Tibial nerve (tissue), 4 donors: Measurements from ENCODE around the gene CDV3. TPM values are rescaled to one million over a fixed set of nuclear protein-coding genes. Genes with fewer than 3 reads are reported as not detected.

Experiments
- DNase-seq, 2 donors: peaks; one replicate each; pipeline ENCODE4 v3.0.0-alpha.2; 2019; ENCODE audit warnings: low spot score in 2 of 2
- H3K27ac ChIP-seq, 4 donors: fragments of 200-600 bp; sonication (generic) in 3 of 4; one replicate each; pipeline ENCODE4 v1.5.1; 2017 to 2019; ENCODE audit warnings: mild to moderate bottlenecking in 1 of 4
- H3K27me3 ChIP-seq, 2 donors: fragments of 200-600 bp; sonication (generic) in 1 of 2; one replicate each; pipeline versions ENCODE4 v1.5.1 to v1.6.0; 2017 to 2019
- H3K36me3 ChIP-seq, 3 donors: fragments of 200-600 bp; sonication (generic); one replicate each; pipeline ENCODE4 v1.5.1; 2018 to 2019
- H3K4me1 ChIP-seq, 4 donors: fragments of 200-600 bp; sonication (generic) in 3 of 4; one replicate each; pipeline ENCODE4 v1.5.1; 2017 to 2019
- H3K4me3 ChIP-seq, 4 donors: fragments of 200-600 bp; sonication (generic) in 3 of 4; one replicate each; pipeline ENCODE4 v1.5.1; 2017 to 2019; ENCODE audit warnings: mild to moderate bottlenecking in 1 of 4, moderate library complexity in 1 of 4
- H3K9me3 ChIP-seq, 4 donors: fragments of 200-600 bp; sonication (generic) in 3 of 4; one replicate each; pipeline ENCODE4 v1.5.1; 2017 to 2019
- CTCF ChIP-seq, 5 experiments: fragments of 200-600 bp in 3 of 5; fragments of 450-650 bp in 2 of 5; sonication (generic) in 3 of 5; IDR thresholded peaks; one replicate each; pipeline ENCODE4 v1.5.1; 2016 to 2019; ENCODE audit warnings: antibody characterized with exemption in 5 of 5, mild to moderate bottlenecking in 3 of 5, moderate library complexity in 2 of 5
- EP300 ChIP-seq, 2 donors: sonication (generic); formaldehyde crosslinking; IDR thresholded peaks; one replicate each; pipeline ENCODE4 v1.6.1; 2017; ENCODE audit warnings: antibody characterized with exemption in 2 of 2, mild to moderate bottlenecking in 1 of 2
- POLR2A ChIP-seq, 2 donors: fragments of 450-650 bp; IDR thresholded peaks; one replicate each; pipeline ENCODE4 v1.6.1; 2017; ENCODE audit warnings: antibody characterized with exemption in 2 of 2, mild to moderate bottlenecking in 2 of 2, moderate library complexity in 2 of 2
- WGBS, 2 donors: methylation state at CpG; one replicate each; pipeline ENCODE4 v1.1.5; 2018; 5-methylcytosine and 5-hydroxymethylcytosine counted together
- total RNA-seq, 4 donors: library from RNA; depleted of rRNA; stranded (reverse); fragments of >200 nt; gene quantifications; one replicate each; pipeline ENCODE4 v1.1.0, GENCODE V29; 2016

Gene CDV3
- total RNA-seq, 4 donors from 2014 or later: 86.0 to 115 (median 105) TPM

GRCh38 chr3:133593243-133593642 lies 19.8 kb downstream of the CDV3 start:
- 88 to 91% methylated on average over 2 of the region's 2 CpGs for WGBS, 2 donors
- H3K4me1 ChIP-seq: no peaks in the 10 kb centered on the region
- no peak for TF ChIP-seq EP300 (IDR thresholded peaks at IDR 0.05)
- H3K27ac ChIP-seq: no peak overlapping the region
- peaks cover 0 to 30% (median 6%) of the 10 kb centered on the region in 3 donors for H3K36me3 ChIP-seq
- H3K27me3 ChIP-seq: no peaks in the 10 kb centered on the region
- no peak for DNase-seq
- no peak overlapping the region for H3K4me3 ChIP-seq
- H3K9me3 ChIP-seq: no peaks in the 10 kb centered on the region

GRCh38 chr3:133595341-133595740 lies 21.9 kb downstream of the CDV3 start:
- no peak overlapping the region for H3K27ac ChIP-seq
- TF ChIP-seq EP300 (IDR thresholded peaks at IDR 0.05): no peak
- TF ChIP-seq CTCF (IDR thresholded peaks at IDR 0.05): no peak
- no peak for TF ChIP-seq POLR2A (IDR thresholded peaks at IDR 0.05)
- no peak for DNase-seq
- H3K9me3 ChIP-seq: no peaks in the 10 kb centered on the region
- H3K36me3 ChIP-seq: peaks cover 0 to 14% (median 0%) of the 10 kb centered on the region in 3 donors
- 90 to 96% methylated on average over 1 of the region's 1 CpG for WGBS, 2 donors
- H3K27me3 ChIP-seq: no peaks in the 10 kb centered on the region
- H3K4me3 ChIP-seq: no peak overlapping the region
- H3K4me1 ChIP-seq: no peaks in the 10 kb centered on the region

- 92 to 94% methylated on average over 3 of the region's 3 CpGs for WGBS, 2 donors
- Histone ChIP-seq H3K27me3 (no peaks in the 10 kb centered on the region), H3K27ac (no peak overlapping the region), H3K4me3 (no peak overlapping the region), H3K36me3 (peaks cover 0 to 10% (median 0%) of the 10 kb centered on the region in 3 donors), H3K4me1 (no peaks in the 10 kb centered on the region), H3K9me3 (no peaks in the 10 kb centered on the region)
- DNase-seq: no peak
- TF ChIP-seq CTCF (IDR thresholded peaks at IDR 0.05) (no peak), EP300 (IDR thresholded peaks at IDR 0.05) (no peak), POLR2A (IDR thresholded peaks at IDR 0.05) (no peak)
Measured at GRCh38 chr3:133598405-133598804, 24.9 kb downstream of the CDV3 start.

GRCh38 chr3:133599280-133599679 lies 25.8 kb downstream of the CDV3 start:
- no peak overlapping the region for H3K4me3 ChIP-seq
- H3K27ac ChIP-seq: no peak overlapping the region
- no peak for DNase-seq
- WGBS, 2 donors: 84% methylated on average over 2 of the region's 2 CpGs
- no peaks in the 10 kb centered on the region for H3K9me3 ChIP-seq
- no peaks in the 10 kb centered on the region for H3K27me3 ChIP-seq
- H3K4me1 ChIP-seq: no peaks in the 10 kb centered on the region
- TF ChIP-seq POLR2A (IDR thresholded peaks at IDR 0.05) (no peak), EP300 (IDR thresholded peaks at IDR 0.05) (no peak), CTCF (IDR thresholded peaks at IDR 0.05) (no peak)
- peaks cover 0 to 10% (median 0%) of the 10 kb centered on the region in 3 donors for H3K36me3 ChIP-seq

- H3K9me3 ChIP-seq: no peaks in the 10 kb centered on the region
- 95 to 98% methylated on average over 1 of the region's 1 CpG for WGBS, 2 donors
- TF ChIP-seq CTCF (IDR thresholded peaks at IDR 0.05): no peak
- no peak for TF ChIP-seq POLR2A (IDR thresholded peaks at IDR 0.05)
- TF ChIP-seq EP300 (IDR thresholded peaks at IDR 0.05): no peak
- H3K27me3 ChIP-seq: no peaks in the 10 kb centered on the region
- H3K4me1 ChIP-seq: no peaks in the 10 kb centered on the region
- no peak for DNase-seq
- no peak overlapping the region for H3K4me3 ChIP-seq
- H3K27ac ChIP-seq: no peak overlapping the region
- H3K36me3 ChIP-seq: peaks cover 0 to 19% (median 0%) of the 10 kb centered on the region in 3 donors
Measured at GRCh38 chr3:133600572-133601081, 27.1 kb downstream of the CDV3 start.

GRCh38 chr3:133606342-133606741 lies 32.9 kb downstream of the CDV3 start:
- H3K4me3 ChIP-seq: no peak overlapping the region
- H3K9me3 ChIP-seq: no peaks in the 10 kb centered on the region
- H3K4me1 ChIP-seq: no peaks in the 10 kb centered on the region
- H3K27me3 ChIP-seq: no peaks in the 10 kb centered on the region
- no peak for DNase-seq
- TF ChIP-seq CTCF (IDR thresholded peaks at IDR 0.05) (no peak), POLR2A (IDR thresholded peaks at IDR 0.05) (no peak), EP300 (IDR thresholded peaks at IDR 0.05) (no peak)
- H3K36me3 ChIP-seq: peaks cover 0 to 63% (median 3%) of the 10 kb centered on the region in 3 donors
- H3K27ac ChIP-seq: no peak overlapping the region
- 90 to 95% methylated on average over 1 of the region's 1 CpG for WGBS, 2 donors
